NCI-H526 (cell line): Measurements from ENCODE around the gene TMEM107.
A peak's percentile ranks its signal among the peaks of the same experiment; 100 is the strongest.

Experiments used
- DNase-seq, 2 experiments: peaks; one replicate each; lab custom pipeline; 2025; lab: John Stamatoyannopoulos, UW

The TMEM107 gene

GRCh38 chr17:8150194-8151119, 25.7 kb downstream of the TMEM107 start:
- no peak for DNase-seq

- no peak for DNase-seq
These were observed 26.6 kb downstream of the TMEM107 start for GRCh38 chr17:8149419-8150193.

GRCh38 chr17:8148560-8148959, 27.6 kb downstream of the TMEM107 start:
- no peak for DNase-seq

- no peak for DNase-seq
These were observed 28.3 kb downstream of the TMEM107 start for GRCh38 chr17:8147805-8148404.

GRCh38 chr17:8147141-8147804, 28.9 kb downstream of the TMEM107 start:
- DNase-seq: no peak

- no peak for DNase-seq
These were observed 29.6 kb downstream of the TMEM107 start for GRCh38 chr17:8146381-8147140.

GRCh38 chr17:8145811-8146210, 30.4 kb downstream of the TMEM107 start:
- DNase-seq: no peak

- DNase-seq: no peak
These were observed 31.6 kb downstream of the TMEM107 start for GRCh38 chr17:8144401-8145231.

GRCh38 chr17:8143581-8144400, 32.4 kb downstream of the TMEM107 start:
- DNase-seq: no peak

GRCh38 chr17:8142887-8143580, 33.1 kb downstream of the TMEM107 start:
- no peak for DNase-seq

GRCh38 chr17:8142158-8142886, 33.9 kb downstream of the TMEM107 start:
- DNase-seq: no peak

GRCh38 chr17:8141741-8142140, 34.4 kb downstream of the TMEM107 start:
- no peak for DNase-seq

- DNase-seq: no peak
These were observed 35.1 kb downstream of the TMEM107 start for GRCh38 chr17:8141045-8141444.

GRCh38 chr17:8140065-8141029, 35.8 kb downstream of the TMEM107 start:
- DNase-seq: no peak

- DNase-seq: peak; percentile 93 to 95
These were observed 37.4 kb downstream of the TMEM107 start for GRCh38 chr17:8138672-8139371.

GRCh38 chr17:8138374-8138671, 37.9 kb downstream of the TMEM107 start:
- no peak for DNase-seq
